DMS53 (cell line): ENCODE measurements around the gene SERINC4.
"Not testable (repeated sequence)": the region's sequence is repeated elsewhere in the genome, so short reads cannot be mapped to it uniquely, and the experiment has no call there.

Experiments used
- DNase-seq: peaks from one replicate; lab custom pipeline; 2025; lab: John Stamatoyannopoulos, UW

Gene SERINC4

GRCh38 chr15:43799945-43800285 lies at the start of gene SERINC4:
TSS of gene SERINC4 (minus strand) at chr15:43800220. CDS start at chr15:43799986, 234 bp downstream.
- peak; percentile 29 for DNase-seq

- DNase-seq, result no peak
These were observed 45.4 kb upstream of the SERINC4 start for GRCh38 chr15:43845421-43845820.

- DNase-seq, result not testable (repeated sequence)
These were observed 32.5 kb upstream of the SERINC4 start for GRCh38 chr15:43832485-43832884.

- not testable (repeated sequence) for DNase-seq
These were observed 31.6 kb upstream of the SERINC4 start for GRCh38 chr15:43831519-43832052.

- not testable (repeated sequence) for DNase-seq
These were observed 30.8 kb upstream of the SERINC4 start for GRCh38 chr15:43830691-43831275.

GRCh38 chr15:43829951-43830540 lies 30.0 kb upstream of the SERINC4 start:
- not testable (repeated sequence) for DNase-seq

GRCh38 chr15:43828061-43828657 lies 28.1 kb upstream of the SERINC4 start:
- peak; percentile 4 for DNase-seq

GRCh38 chr15:43826508-43827341 lies 26.7 kb upstream of the SERINC4 start, which contains the start of gene WDR76:
TSS of gene WDR76 (plus strand) at chr15:43827002. CDS start at chr15:43827033, 31 bp downstream.
- DNase-seq, result peak; percentile 87

- no peak for DNase-seq
These were observed 26.0 kb upstream of the SERINC4 start for GRCh38 chr15:43826029-43826507.

GRCh38 chr15:43825305-43825704 lies 25.3 kb upstream of the SERINC4 start:
- not testable (repeated sequence) for DNase-seq

GRCh38 chr15:43824302-43825246 lies 24.6 kb upstream of the SERINC4 start, which contains the start of gene MFAP1:
TSS of gene MFAP1 (minus strand) at chr15:43824690. CDS start at chr15:43824569, 121 bp downstream.
- peak; percentile 96 for DNase-seq

GRCh38 chr15:43821505-43821904 lies 21.5 kb upstream of the SERINC4 start:
- DNase-seq, result no peak

- not testable (repeated sequence) for DNase-seq
These were observed 15.0 kb upstream of the SERINC4 start for GRCh38 chr15:43815064-43815463.

GRCh38 chr15:43808960-43809678 lies 9.1 kb upstream of the SERINC4 start:
- no peak for DNase-seq

- no peak for DNase-seq
These were observed 8.5 kb upstream of the SERINC4 start for GRCh38 chr15:43808435-43808950.

- DNase-seq, result not testable (repeated sequence)
These were observed 2.7 kb upstream of the SERINC4 start for GRCh38 chr15:43802676-43803075.

GRCh38 chr15:43800286-43801141 lies 494 bp upstream of the SERINC4 start, which contains the start of gene HYPK:
TSS of gene HYPK (plus strand) at chr15:43800599. CDS start at chr15:43800623, 24 bp downstream.
- DNase-seq, result peak; percentile 88

- peak; percentile 86 for DNase-seq
These were observed 643 bp downstream of the SERINC4 start for GRCh38 chr15:43799209-43799944.
